Peyer's patch (tissue), 4 donors: ENCODE measurements around the gene OR1I1.

Source experiments
- POLR2A ChIP-seq, 2 donors: fragments of 450-650 bp; IDR thresholded peaks; one replicate each; pipeline ENCODE4 v1.5.1; 2017; ENCODE audit warnings: antibody characterized with exemption in 2 of 2, mild to moderate bottlenecking in 2 of 2, moderate library complexity in 2 of 2
- TF ChIP-seq, protein P1 (sequence below), 6 experiments: fragments of 450-650 bp in 4 of 6; fragments of 200-600 bp in 2 of 6; sonication (generic) in 1 of 6; IDR thresholded peaks; one replicate each; pipeline ENCODE4 v1.5.1; 2017 to 2019; ENCODE audit warnings: antibody characterized with exemption in 6 of 6, mild to moderate bottlenecking in 3 of 6, moderate library complexity in 1 of 6

DNA sequence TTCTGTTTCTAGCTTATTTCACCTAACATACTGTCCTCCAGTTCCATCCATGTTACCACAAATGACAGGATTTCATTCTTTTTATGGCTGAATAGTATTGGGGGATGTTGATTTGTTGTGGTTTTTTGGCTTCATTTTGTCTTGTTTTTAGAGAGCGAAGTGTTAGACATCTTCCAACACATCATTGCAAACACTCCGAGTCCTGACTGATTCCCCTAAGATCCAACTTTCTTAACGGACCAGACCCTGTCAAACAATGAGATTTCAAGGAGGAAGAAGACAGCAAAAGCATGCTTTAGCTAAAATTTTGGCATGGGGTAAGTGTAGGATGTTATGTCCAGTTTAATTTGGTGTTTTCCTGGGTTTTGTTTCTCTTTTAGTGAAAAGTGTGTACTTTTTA is 36.5 kb upstream of the OR1I1 start:
- TF ChIP-seq, protein P1, sequence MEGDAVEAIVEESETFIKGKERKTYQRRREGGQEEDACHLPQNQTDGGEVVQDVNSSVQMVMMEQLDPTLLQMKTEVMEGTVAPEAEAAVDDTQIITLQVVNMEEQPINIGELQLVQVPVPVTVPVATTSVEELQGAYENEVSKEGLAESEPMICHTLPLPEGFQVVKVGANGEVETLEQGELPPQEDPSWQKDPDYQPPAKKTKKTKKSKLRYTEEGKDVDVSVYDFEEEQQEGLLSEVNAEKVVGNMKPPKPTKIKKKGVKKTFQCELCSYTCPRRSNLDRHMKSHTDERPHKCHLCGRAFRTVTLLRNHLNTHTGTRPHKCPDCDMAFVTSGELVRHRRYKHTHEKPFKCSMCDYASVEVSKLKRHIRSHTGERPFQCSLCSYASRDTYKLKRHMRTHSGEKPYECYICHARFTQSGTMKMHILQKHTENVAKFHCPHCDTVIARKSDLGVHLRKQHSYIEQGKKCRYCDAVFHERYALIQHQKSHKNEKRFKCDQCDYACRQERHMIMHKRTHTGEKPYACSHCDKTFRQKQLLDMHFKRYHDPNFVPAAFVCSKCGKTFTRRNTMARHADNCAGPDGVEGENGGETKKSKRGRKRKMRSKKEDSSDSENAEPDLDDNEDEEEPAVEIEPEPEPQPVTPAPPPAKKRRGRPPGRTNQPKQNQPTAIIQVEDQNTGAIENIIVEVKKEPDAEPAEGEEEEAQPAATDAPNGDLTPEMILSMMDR (IDR thresholded peaks at IDR 0.05), result no peak
- no peak for TF ChIP-seq POLR2A (IDR thresholded peaks at IDR 0.05)
